GM19397 (cell line): Measurements from ENCODE around the gene MYO16.

Experiments used
- ATAC-seq: cut with Tn5 transposase; IDR thresholded peaks from one replicate; pipeline ENCODE4 v1.9.1; 2021; ENCODE audit warnings: mild to moderate bottlenecking, moderate library complexity; ENCODE audit not compliant: unreplicated experiment

MYO16 gene

GRCh38 chr13:109255141-109255856 lies 625.9 kb downstream of the MYO16 start:
- no peak for ATAC-seq

- ATAC-seq, result no peak
These were observed 627.7 kb downstream of the MYO16 start for GRCh38 chr13:109256866-109257760.
